HepG2 (cell line): ENCODE data around the gene DNAJC5. TPM values are rescaled to one million over a fixed set of nuclear protein-coding genes. Genes with fewer than 3 reads are reported as not detected.

Experiments
- ATF6 ChIP-seq: sonication (generic); formaldehyde crosslinking; conservative IDR thresholded peaks from 2 replicates; pipeline ENCODE4 v1.4.0; 2020; ENCODE audit warnings: missing genetic modification reagents
- CBX1 ChIP-seq: IDR thresholded peaks from one replicate; pipeline ENCODE4 v1.6.1; 2016; ENCODE audit warnings: antibody characterized with exemption, low read depth
- CREB1 ChIP-seq, 2 experiments: fragments of 450-650 bp in 1 of 2; IDR thresholded peaks; 2 replicates each; pipeline ENCODE4 v1.6.1; 2016 to 2017; ENCODE audit warnings: control low read depth in 1 of 2, mild to moderate bottlenecking in 1 of 2, missing compliant biosample characterization in 1 of 2, missing genetic modification characterization in 1 of 2
- HDAC1 ChIP-seq: sonication (generic); formaldehyde crosslinking; IDR thresholded peaks from 2 replicates; pipeline ENCODE4 v1.5.1; 2020; ENCODE audit warnings: mild to moderate bottlenecking, missing genetic modification reagents
- IKZF1 ChIP-seq: fragments of 450-650 bp; IDR thresholded peaks from 2 replicates; pipeline ENCODE4 v1.7.1; 2016
- JARID2 ChIP-seq: sonication (generic); formaldehyde crosslinking; IDR thresholded peaks from 2 replicates; pipeline ENCODE4 v1.8.1; 2023; ENCODE audit warnings: missing genetic modification reagents, inconsistent platforms; ENCODE audit not compliant: insufficient replicate concordance
- KMT2A ChIP-seq: sonication (generic); formaldehyde crosslinking; IDR thresholded peaks from 2 replicates; pipeline ENCODE4 v1.4.0; 2020; ENCODE audit warnings: missing genetic modification reagents
- MAZ ChIP-seq, 2 experiments: sonication (generic) in 1 of 2; formaldehyde crosslinking in 1 of 2; IDR thresholded peaks; 2 replicates each; pipeline versions ENCODE4 v1.5.0 to v1.6.1; 2012 to 2020; ENCODE audit warnings: low read depth in 2 of 2, mild to moderate bottlenecking in 2 of 2, borderline replicate concordance in 1 of 2, improper control_type of control experiment in 1 of 2, low read length in 1 of 2, missing genetic modification reagents in 1 of 2, moderate library complexity in 1 of 2
- ZNF282 ChIP-seq: fragments of 450-650 bp; IDR thresholded peaks from 2 replicates; pipeline ENCODE4 v1.6.1; 2018; ENCODE audit not compliant: partially characterized antibody
- ZNF333 ChIP-seq: sonication (generic); formaldehyde crosslinking; IDR thresholded peaks from 2 replicates; pipeline ENCODE4 v1.4.0; 2020; ENCODE audit warnings: mild to moderate bottlenecking, missing genetic modification reagents, borderline replicate concordance
- ZNF343 ChIP-seq: sonication (generic); formaldehyde crosslinking; IDR thresholded peaks from 2 replicates; pipeline ENCODE4 v1.4.0; 2020; ENCODE audit warnings: mild to moderate bottlenecking, missing genetic modification reagents
- ZNF513 ChIP-seq: sonication (generic); formaldehyde crosslinking; conservative IDR thresholded peaks from 2 replicates; pipeline ENCODE4 v1.5.0; 2020; ENCODE audit warnings: missing genetic modification reagents
- ZNF530 ChIP-seq: sonication (generic); formaldehyde crosslinking; IDR thresholded peaks from 2 replicates; pipeline ENCODE4 v1.5.0; 2020; ENCODE audit warnings: low read depth, mild to moderate bottlenecking, missing genetic modification reagents
- ZNF543 ChIP-seq: sonication (generic); formaldehyde crosslinking; IDR thresholded peaks from 2 replicates; pipeline ENCODE4 v1.4.0; 2020; ENCODE audit warnings: mild to moderate bottlenecking, missing genetic modification reagents
- ZNF619 ChIP-seq: sonication (generic); formaldehyde crosslinking; IDR thresholded peaks from 2 replicates; pipeline ENCODE4 v1.4.0; 2020; ENCODE audit warnings: mild to moderate bottlenecking, missing genetic modification reagents
- ZNF703 ChIP-seq: sonication (generic); formaldehyde crosslinking; IDR thresholded peaks from 2 replicates; pipeline ENCODE4 v1.5.1; 2020; ENCODE audit warnings: missing genetic modification reagents, mild to moderate bottlenecking, moderate library complexity, borderline replicate concordance
- ZNF704 ChIP-seq: sonication (generic); formaldehyde crosslinking; IDR thresholded peaks from 2 replicates; pipeline ENCODE4 v1.8.1; 2023; ENCODE audit warnings: mild to moderate bottlenecking, inconsistent platforms, moderate library complexity, missing genetic modification reagents, borderline replicate concordance
- polyA plus RNA-seq, 8 experiments: library from polyadenylated mRNA; depleted of rRNA in 3 of 8; stranded (reverse) in 7 of 8; unstranded in 1 of 8; fragments of >200 nt; fragmentation: Illumina TruSeq in 4 of 8; extraction: Trizol in 4 of 8; gene quantifications; 2 replicates each; pipeline versions ENCODE4 v1.2.1 to v1.2.3, GENCODE V29; 2011 to 2016; ENCODE audit warnings: low read depth in 4 of 8, missing spikeins in 1 of 8, mixed read lengths in 1 of 8; ENCODE audit not compliant: insufficient read depth in 1 of 8
- total RNA-seq, 5 experiments: library from RNA; depleted of rRNA; stranded (reverse); fragments of >200 nt; fragmentation: Illumina TruSeq; extraction: Trizol; gene quantifications; 2 replicates each; pipeline ENCODE4 v1.2.3, GENCODE V29; 2016; ENCODE audit warnings: low read depth in 1 of 5
- TF ChIP-seq, protein P1 (sequence below): sonication (generic); formaldehyde crosslinking; IDR thresholded peaks from 2 replicates; pipeline ENCODE4 v1.4.0; 2020; ENCODE audit warnings: mild to moderate bottlenecking, missing genetic modification reagents, borderline replicate concordance
- TF ChIP-seq, protein P2 (sequence below): sonication (generic); formaldehyde crosslinking; IDR thresholded peaks from 2 replicates; pipeline ENCODE4 v1.5.0; 2020; ENCODE audit warnings: missing genetic modification reagents, mild to moderate bottlenecking, borderline replicate concordance
- TF ChIP-seq, protein P3 (sequence below): sonication (generic); formaldehyde crosslinking; IDR thresholded peaks from 2 replicates; pipeline ENCODE4 v1.8.0; 2022; ENCODE audit warnings: missing genetic modification reagents, low read depth, mild to moderate bottlenecking, borderline replicate concordance

The DNAJC5 gene
- total and polyA plus RNA-seq, 2 of the 13 experiments (the other 11 are each of a cell fraction or from before 2014, with no cell fraction given): 42.8 to 64.5 TPM

DNA sequence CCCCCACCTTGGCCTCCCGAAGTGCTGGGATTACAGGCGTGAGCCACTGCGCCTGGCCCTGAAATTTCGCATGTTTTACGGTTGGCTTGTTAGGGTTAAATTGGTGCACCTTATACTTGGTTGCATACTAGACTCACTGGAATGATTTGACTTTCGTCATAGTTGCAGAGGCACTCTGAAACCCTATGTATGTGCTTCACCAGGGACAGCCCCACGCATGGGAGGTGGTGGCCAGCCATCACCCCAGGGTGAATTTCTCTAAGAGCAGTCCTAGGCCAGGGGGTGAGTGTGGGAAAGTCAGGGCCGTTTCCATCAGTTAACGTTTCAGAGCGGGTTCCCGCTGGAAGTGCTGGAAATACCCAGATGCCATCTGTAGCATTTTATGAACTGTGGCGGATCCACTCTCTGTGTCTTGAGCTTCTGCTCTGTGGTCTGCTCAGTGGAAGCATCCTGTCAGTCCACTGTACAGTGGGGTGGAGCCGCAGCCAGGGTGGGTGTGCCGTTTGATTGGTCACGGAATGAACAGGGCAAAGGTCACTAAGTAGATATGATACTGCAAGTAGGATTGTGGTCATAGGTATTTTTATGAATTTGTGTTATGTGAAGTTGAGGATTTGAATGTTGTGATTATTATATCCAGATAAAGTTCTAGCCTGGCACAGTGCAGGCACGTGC is 13.2 kb downstream of the DNAJC5 start (continued):
- TF ChIP-seq ZNF513 (CRISPR knock-in tag) (no peak), JARID2 (CRISPR knock-in tag) (no peak), MAZ (IDR thresholded peaks at IDR 0.05; ENCODE audit: borderline replicate concordance, low read depth, low read length) (no peak), MAZ (CRISPR knock-in tag; IDR thresholded peaks at IDR 0.05; ENCODE audit: low read depth) (no peak), CBX1 (no peak), CREB1 (IDR thresholded peaks at IDR 0.05) (no peak), CREB1 (CRISPR knock-in tag; IDR thresholded peaks at IDR 0.05) (no peak), ZNF343 (CRISPR knock-in tag) (no peak), ZNF703 (CRISPR knock-in tag) (no peak), ZNF530 (CRISPR knock-in tag) (no peak), KMT2A (CRISPR knock-in tag) (no peak), ZNF543 (CRISPR knock-in tag) (no peak), ZNF333 (no peak), IKZF1 (no peak), ZNF619 (CRISPR knock-in tag) (0 out of 2 replicates have a peak, but pooled peaks have one; percentile 10), ZNF282 (no peak), HDAC1 (CRISPR knock-in tag) (no peak), ZNF704 (CRISPR knock-in tag) (0 out of 2 replicates have a peak, but pooled peaks have one; percentile 6), ATF6 (no peak)
- TF ChIP-seq, protein P1, sequence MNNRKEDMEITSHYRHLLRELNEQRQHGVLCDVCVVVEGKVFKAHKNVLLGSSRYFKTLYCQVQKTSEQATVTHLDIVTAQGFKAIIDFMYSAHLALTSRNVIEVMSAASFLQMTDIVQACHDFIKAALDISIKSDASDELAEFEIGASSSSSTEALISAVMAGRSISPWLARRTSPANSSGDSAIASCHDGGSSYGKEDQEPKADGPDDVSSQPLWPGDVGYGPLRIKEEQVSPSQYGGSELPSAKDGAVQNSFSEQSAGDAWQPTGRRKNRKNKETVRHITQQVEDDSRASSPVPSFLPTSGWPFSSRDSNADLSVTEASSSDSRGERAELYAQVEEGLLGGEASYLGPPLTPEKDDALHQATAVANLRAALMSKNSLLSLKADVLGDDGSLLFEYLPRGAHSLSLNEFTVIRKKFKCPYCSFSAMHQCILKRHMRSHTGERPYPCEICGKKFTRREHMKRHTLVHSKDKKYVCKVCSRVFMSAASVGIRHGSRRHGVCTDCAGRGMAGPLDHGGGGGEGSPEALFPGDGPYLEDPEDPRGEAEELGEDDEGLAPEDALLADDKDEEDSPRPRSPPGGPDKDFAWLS (CRISPR knock-in tag): no peak
- TF ChIP-seq, protein P2, sequence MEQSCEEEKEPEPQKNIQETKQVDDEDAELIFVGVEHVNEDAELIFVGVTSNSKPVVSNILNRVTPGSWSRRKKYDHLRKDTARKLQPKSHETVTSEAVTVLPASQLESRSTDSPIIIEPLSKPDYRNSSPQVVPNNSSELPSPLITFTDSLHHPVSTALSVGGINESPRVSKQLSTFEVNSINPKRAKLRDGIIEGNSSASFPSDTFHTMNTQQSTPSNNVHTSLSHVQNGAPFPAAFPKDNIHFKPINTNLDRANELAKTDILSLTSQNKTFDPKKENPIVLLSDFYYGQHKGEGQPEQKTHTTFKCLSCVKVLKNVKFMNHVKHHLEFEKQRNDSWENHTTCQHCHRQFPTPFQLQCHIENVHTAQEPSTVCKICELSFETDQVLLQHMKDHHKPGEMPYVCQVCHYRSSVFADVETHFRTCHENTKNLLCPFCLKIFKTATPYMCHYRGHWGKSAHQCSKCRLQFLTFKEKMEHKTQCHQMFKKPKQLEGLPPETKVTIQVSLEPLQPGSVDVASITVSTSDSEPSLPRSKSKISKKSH (CRISPR knock-in tag): 0 out of 2 replicates have a peak, but pooled peaks have one; percentile 22
- TF ChIP-seq, protein P3, sequence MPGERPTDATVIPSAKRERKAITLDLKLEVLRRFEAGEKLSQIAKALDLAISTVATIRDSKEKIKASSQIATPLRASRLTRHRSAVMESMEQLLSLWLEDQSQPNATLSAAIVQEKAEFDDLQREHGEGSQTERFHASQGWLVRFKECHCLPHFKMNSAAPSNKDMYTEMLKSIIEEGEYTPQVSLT: no peak
